ENCODE measurements around the gene ACOX3. TPM values are rescaled to one million over a fixed set of nuclear protein-coding genes. Genes with fewer than 3 reads are reported as not detected.

ACOX3 gene
- total and polyA plus RNA-seq, 2 of the 8 experiments (the other 6 are each of a cell fraction or from before 2014, with no cell fraction given): 2.5 to 9.9 TPM

- DNase-seq (ENCODE audit: low read depth in 1 of 2, low spot score in 2 of 2): no peak
- no peak overlapping the region for H2BK20ac ChIP-seq (ENCODE audit: low read length)
- H4K8ac ChIP-seq (ENCODE audit: extremely low read depth, insufficient read depth, low read length): no peak overlapping the region
- H4K91ac ChIP-seq (replicated peaks; ENCODE audit: insufficient read length, low read length): no peak overlapping the region
- no peak overlapping the region for H2BK12ac ChIP-seq (ENCODE audit: low read depth, low read length)
- H4K20me1 ChIP-seq (replicated peaks in 1 of 2; ENCODE audit: control insufficient read depth in 1 of 2, insufficient read depth in 2 of 2, low read length in 2 of 2): no peaks in the 10 kb centered on the region
- no peak overlapping the region for H3K18ac ChIP-seq (ENCODE audit: extremely low read depth, low read length)
- H2AK5ac ChIP-seq (ENCODE audit: low read depth, low read length): no peak overlapping the region
- no peak overlapping the region for H2AFZ ChIP-seq (ENCODE audit: low read length)
- no peak overlapping the region for H3K56ac ChIP-seq (replicated peaks; ENCODE audit: insufficient read length, low read depth, low read length)
- H3K23me2 ChIP-seq (ENCODE audit: low read depth, low read length): no peaks in the 10 kb centered on the region
- no peak overlapping the region for H3K27ac ChIP-seq (ENCODE audit: low read depth, low read length)
- ChIA-PET CTCF (ENCODE audit: partially characterized antibody) (interaction anchor here (1.8 to 2.9 kb wide), 2 partner anchors 22 to 45 kb away, joined by 7 to 15 read pairs; no protein-coding TSS in a partner anchor), POLR2A (ENCODE audit: partially characterized antibody) (no interaction called here)
- no peak overlapping the region for H3K14ac ChIP-seq (ENCODE audit: insufficient read length)
- peaks cover 0 to 3% (median 0%) of the 10 kb centered on the region in 4 experiments; a peak in 2 of 8 replicates for H3K36me3 ChIP-seq (ENCODE audit: control insufficient read depth in 2 of 4, insufficient read depth in 4 of 4, low read length in 3 of 4)
- no peak overlapping the region for H2BK120ac ChIP-seq (replicated peaks; ENCODE audit: low read depth, low read length)
- no peak overlapping the region for H3K9ac ChIP-seq (replicated peaks in 1 of 4; ENCODE audit: extremely low read depth in 1 of 4, low read depth in 3 of 4, low read length in 3 of 4)
- no peak overlapping the region for H3K23ac ChIP-seq (ENCODE audit: insufficient read length)
- TF ChIP-seq BCL11A (IDR thresholded peaks at IDR 0.05; ENCODE audit: low read depth in 2 of 2, low read length in 2 of 2): no peak
- TF ChIP-seq CTCF (IDR thresholded peaks at IDR 0.05; ENCODE audit: control extremely low read depth in 1 of 3, insufficient read depth in 1 of 3, low read depth in 1 of 3, low read length in 3 of 3): no peak
- TF ChIP-seq RBBP5 (IDR thresholded peaks at IDR 0.05; ENCODE audit: borderline replicate concordance, low read depth, low read length): no peak
- TF ChIP-seq EP300 (IDR thresholded peaks at IDR 0.05; ENCODE audit: borderline replicate concordance in 1 of 2, low read depth in 2 of 2, low read length in 2 of 2): no peak
- TF ChIP-seq SIRT6 (IDR thresholded peaks at IDR 0.05; ENCODE audit: low read length): no peak
- no peak for TF ChIP-seq TCF12 (IDR thresholded peaks at IDR 0.05; ENCODE audit: low read depth, low read length)
- no peak for TF ChIP-seq CHD1 (IDR thresholded peaks at IDR 0.05; ENCODE audit: low read depth, low read length)
- no peak for TF ChIP-seq CBX8 (IDR thresholded peaks at IDR 0.05; ENCODE audit: borderline replicate concordance, low read depth, low read length)
- 90% methylated on average over 12 of the region's 12 CpGs; no CpG with 5 or more reads in 1 of the 2 experiments for WGBS, 2 experiments (ENCODE audit: extremely low coverage in 1 of 2, insufficient coverage in 1 of 2, insufficient read length in 1 of 2, insufficient replicate concordance in 2 of 2, low coverage in 1 of 2, low lambda C conversion rate in 2 of 2, missing lambda C conversion rate in 1 of 2)
- H2BK5ac ChIP-seq (ENCODE audit: low read depth, low read length): no peak overlapping the region
- H4K5ac ChIP-seq (ENCODE audit: insufficient read length, low read depth, low read length): no peak overlapping the region
- H3K79me2 ChIP-seq (ENCODE audit: control insufficient read depth in 1 of 2, insufficient read depth in 2 of 2, low read length in 2 of 2): no peaks in the 10 kb centered on the region
- H3K4me2 ChIP-seq (ENCODE audit: insufficient read depth in 1 of 2, low read depth in 2 of 2, low read length in 2 of 2): no peak overlapping the region
- H3K79me1 ChIP-seq (ENCODE audit: low read depth, low read length): no peaks in the 10 kb centered on the region
- H2BK15ac ChIP-seq (ENCODE audit: low read length): no peak overlapping the region
- no peaks in the 10 kb centered on the region; a peak in 1 of 7 replicates for H3K4me1 ChIP-seq (replicated peaks in 1 of 4; ENCODE audit: control insufficient read depth in 3 of 4, insufficient read depth in 4 of 4, low read length in 3 of 4)
- no peak overlapping the region for H3K4me3 ChIP-seq (ENCODE audit: extremely low read depth in 1 of 4, insufficient read depth in 2 of 4, low read depth in 3 of 4, low read length in 4 of 4)
- peaks cover 10 to 16% of the 10 kb centered on the region in 2 experiments for H3K9me3 ChIP-seq (ENCODE audit: insufficient read depth in 2 of 2, low read depth in 1 of 2, low read length in 1 of 2)
- no peak for FAIRE-seq
- H3K4ac ChIP-seq (replicated peaks; ENCODE audit: insufficient read length, low read depth, low read length): no peak overlapping the region
- H3K27me3 ChIP-seq (replicated peaks in 1 of 4; ENCODE audit: control insufficient read depth in 3 of 4, extremely low read depth in 1 of 4, insufficient read depth in 3 of 4, low read length in 3 of 4): peaks cover 0 to 4% (median under 1%) of the 10 kb centered on the region in 4 experiments; a peak in 2 of 7 replicates
Observed at GRCh38 chr4:8364848-8365350, 75.6 kb downstream of the ACOX3 start.
